K562 (cell line): ENCODE results near the gene RERE. TPM values are rescaled to one million over a fixed set of nuclear protein-coding genes. Genes with fewer than 3 reads are reported as not detected.

Source experiments
- ATAC-seq: fragments of 200-7000 bp; cut with Tn5 transposase; 3 replicates; pipeline ENCODE4 v1.9.1; 2020; ENCODE audit warnings: moderate library complexity
- BruUV-seq: library from RNA; stranded (reverse); fragments of 400-500 nt; replicated peaks from 2 replicates; lab custom pipeline; 2021; lab: Mats Ljungman, UMichigan
- CTCF ChIA-PET: fragments of 300-600 bp; formaldehyde crosslinking; extraction: SDS; loops from one replicate; lab custom pipeline; 2021; ENCODE audit warnings: low intra/inter-chr PET ratio; lab: Yijun Ruan, JAX
- POLR2A ChIA-PET: fragments of 300-600, 350-650 bp; sonication (Branson Sonifier 250); formaldehyde crosslinking; extraction: SDS; loops from one replicate; lab custom pipeline; 2021; ENCODE audit warnings: antibody characterized with exemption, inconsistent platforms; lab: Yijun Ruan, JAX
- DNase-seq, 4 experiments: peaks; one replicate each; pipeline versions ENCODE4 v3.0.0 to v3.0.0-alpha.2; 2011 to 2018; ENCODE audit warnings: low spot score in 3 of 4, mixed read lengths in 3 of 4; ENCODE audit errors: extremely low read depth in 1 of 4
- FAIRE-seq: peaks from 2 replicates; lab custom pipeline; 2011; peaks lifted over from hg19 to GRCh38; lab: Jason Lieb, UNC
- H2AFZ ChIP-seq: 2 replicates; pipeline ENCODE4 v1.6.0; 2011; ENCODE audit warnings: low read depth, low read length, control low read depth, inconsistent platforms
- H3K27ac ChIP-seq: fragments of 200-600 bp; 3 replicates; pipeline ENCODE4 v1.8.0; 2011; ENCODE audit warnings: low read depth, mild to moderate bottlenecking, control low read depth, inconsistent platforms, low read length, moderate library complexity, mixed read lengths; ENCODE audit errors: extremely low read depth
- H3K27me3 ChIP-seq, 2 experiments: fragments of 300-600 bp in 1 of 2; 2 replicates in 1 of 2; 3 replicates in 1 of 2; pipeline versions ENCODE4 v1.6.0 to v1.8.0; 2011; ENCODE audit warnings: inconsistent platforms in 2 of 2, low read length in 2 of 2, mild to moderate bottlenecking in 1 of 2, mixed read lengths in 1 of 2, moderate library complexity in 1 of 2; ENCODE audit not compliant: control insufficient read depth in 2 of 2, insufficient read depth in 2 of 2
- H3K36me3 ChIP-seq: fragments of 300-600 bp; 3 replicates; pipeline ENCODE4 v1.8.0; 2011; ENCODE audit warnings: mild to moderate bottlenecking, low read length, inconsistent platforms; ENCODE audit not compliant: control insufficient read depth, insufficient read depth
- H3K4me1 ChIP-seq, 2 experiments: fragments of 200-600 bp in 1 of 2; replicated peaks in 1 of 2; 2 replicates in 1 of 2; 3 replicates in 1 of 2; pipeline versions ENCODE4 v1.5.1 to v1.8.0; 2011; ENCODE audit warnings: inconsistent platforms in 2 of 2, low read length in 2 of 2, mild to moderate bottlenecking in 1 of 2, mixed read lengths in 1 of 2, moderate library complexity in 1 of 2; ENCODE audit not compliant: control insufficient read depth in 2 of 2, insufficient read depth in 2 of 2
- H3K4me2 ChIP-seq: 2 replicates; pipeline ENCODE4 v1.6.1; 2011; ENCODE audit warnings: low read length, control low read depth, inconsistent platforms, mixed read lengths; ENCODE audit not compliant: insufficient read depth
- H3K4me3 ChIP-seq: fragments of 200-600 bp; sonication (generic), shearing (Covaris generic); 2 replicates; pipeline ENCODE4 v1.5.1; 2016; ENCODE audit warnings: control low read depth, inconsistent platforms
- H3K79me2 ChIP-seq: fragments of 200-600 bp; 3 replicates; pipeline ENCODE4 v1.8.0; 2011; ENCODE audit warnings: low read length, inconsistent platforms; ENCODE audit not compliant: control insufficient read depth, insufficient read depth
- H3K9ac ChIP-seq, 2 experiments: 2 replicates each; pipeline versions ENCODE4 v1.6.0 to v1.6.1; 2011; ENCODE audit warnings: low read depth in 2 of 2, low read length in 2 of 2, control low read depth in 1 of 2, inconsistent platforms in 1 of 2, mild to moderate bottlenecking in 1 of 2, mixed read lengths in 1 of 2; ENCODE audit not compliant: insufficient read depth in 1 of 2
- H3K9me1 ChIP-seq: one replicate; pipeline ENCODE4 v1.6.0; 2011; ENCODE audit warnings: inconsistent platforms, mild to moderate bottlenecking, low read length, moderate library complexity; ENCODE audit not compliant: control insufficient read depth, insufficient read depth
- H3K9me3 ChIP-seq: replicated peaks from 2 replicates; pipeline ENCODE4 v1.5.1; 2011; ENCODE audit warnings: low read depth, low read length, inconsistent platforms; ENCODE audit not compliant: control insufficient read depth, insufficient read depth
- H4K20me1 ChIP-seq: replicated peaks from 2 replicates; pipeline ENCODE4 v1.6.1; 2011; ENCODE audit warnings: low read length, inconsistent platforms, mixed read lengths; ENCODE audit not compliant: control insufficient read depth, insufficient read depth
- NFIC ChIP-seq: fragments of 450-650 bp; IDR thresholded peaks from 2 replicates; pipeline ENCODE4 v1.6.1; 2017; ENCODE audit warnings: mild to moderate bottlenecking, inconsistent platforms
- PHB2 ChIP-seq: fragments of 450-650 bp; IDR thresholded peaks from 2 replicates; pipeline ENCODE4 v1.6.1; 2017; ENCODE audit warnings: low read depth
- ZC3H4 ChIP-seq: sonication (generic); formaldehyde crosslinking; IDR thresholded peaks from 2 replicates; pipeline ENCODE4 v1.9.0; 2021; ENCODE audit warnings: missing genetic modification reagents, borderline replicate concordance
- WGBS: fragments of 100-300 bp; shearing (Covaris generic); methylation state at CpG from one replicate; pipeline ENCODE4 v1.1.6; 2016; ENCODE audit warnings: low coverage, mixed read lengths; ENCODE audit not compliant: insufficient coverage; ENCODE audit errors: missing lambda C conversion rate; 5-methylcytosine and 5-hydroxymethylcytosine counted together
- in situ Hi-C: fragments of 300-500 bp; cut with MboI; formaldehyde crosslinking; loops from 4 replicates; pipeline ENCODE4 v1.15.0; 2018; ENCODE audit warnings: inconsistent platforms, mixed read lengths
- intact Hi-C: fragments of 100-400 bp; cut with micrococcal nuclease; formaldehyde crosslinking; loops from 2 replicates; pipeline ENCODE4 v1.14.2; 2022
- polyA plus RNA-seq, 8 experiments: library from polyadenylated mRNA; depleted of rRNA in 4 of 8; stranded (reverse) in 5 of 8; unstranded in 3 of 8; fragments of >200 nt; fragmentation: Nextera tagmentation in 2 of 8; fragmentation: Illumina TruSeq in 1 of 8; extraction: Ambion mirVana in 2 of 8; extraction: Trizol in 1 of 8; gene quantifications; 2 replicates each; pipeline versions ENCODE4 v1.2.1 to v1.2.3, GENCODE V29; 2011 to 2014; ENCODE audit warnings: inconsistent platforms in 1 of 8, missing spikeins in 1 of 8
- total RNA-seq, 7 experiments: library from RNA; depleted of rRNA in 6 of 7; stranded (reverse); fragments of >200 nt in 6 of 7; fragmentation: Illumina TruSeq in 2 of 7; extraction: Trizol in 2 of 7; gene quantifications; 2 replicates each; pipeline versions ENCODE4 v1.2.1 to v1.2.3, GENCODE V29; 2011 to 2021; ENCODE audit warnings: low replicate concordance in 1 of 7
- TF ChIP-seq, protein P1 (sequence below): fragments of 250-450 bp; sonication (Bioruptor Pico); IDR thresholded peaks from 2 replicates; pipeline ENCODE4 v1.8.0; 2021; ENCODE audit warnings: mild to moderate bottlenecking, moderate library complexity

The RERE gene
- total and polyA plus RNA-seq, 9 of the 15 experiments (the other 6 are each of a cell fraction or from before 2014, with no cell fraction given), result 3.0 to 51.5 (median 13.4) TPM

DNA sequence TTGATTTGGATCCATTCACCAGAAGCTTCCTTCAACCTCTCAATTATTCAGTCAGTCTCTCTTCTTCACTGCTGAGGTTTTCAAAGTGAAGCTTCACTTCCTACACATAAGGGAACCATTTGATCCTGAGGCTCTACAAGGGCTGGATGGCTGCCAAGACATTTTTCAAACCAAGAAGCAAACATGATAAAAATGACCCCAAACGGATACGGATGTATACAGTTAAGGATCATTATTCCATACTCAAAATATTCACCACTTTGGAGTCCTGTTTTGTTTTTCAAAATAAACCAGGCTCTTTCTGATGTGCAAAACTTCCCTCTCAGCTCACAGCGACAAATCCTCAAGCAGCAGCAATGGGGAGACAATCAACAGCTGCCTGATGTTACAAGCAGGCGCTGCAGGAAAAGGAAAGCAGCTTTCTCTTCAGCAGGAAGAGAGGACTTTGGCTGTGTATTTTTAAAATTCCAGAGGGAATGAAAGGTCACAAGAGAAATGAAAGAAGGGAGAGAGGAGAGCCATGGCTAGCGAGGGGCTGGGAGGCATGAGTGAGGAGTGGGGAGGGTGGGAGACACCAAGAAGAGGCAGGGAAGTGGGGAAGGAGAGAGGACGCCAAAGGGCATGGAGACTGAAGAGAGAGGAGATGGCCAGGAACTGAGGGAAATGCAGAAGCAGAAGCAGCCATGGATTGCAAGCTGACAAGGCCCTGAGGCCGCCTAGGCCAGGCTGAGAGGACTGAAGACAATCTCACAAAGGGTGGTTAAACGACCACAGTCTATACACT, 354.1 kb downstream of the RERE start:
- DNase-seq (peak in 1 of 4 experiments; percentile 47), ATAC-seq (peak; percentile 53), FAIRE-seq (peak; percentile 35)
- ChIA-PET POLR2A (interaction anchor here (0.7 to 1.5 kb wide), 4 partner anchors 8 to 21 kb away, joined by 3 to 6 read pairs (median 4); no protein-coding TSS in a partner anchor), CTCF (no interaction called here)
- Histone ChIP-seq H3K4me1 (peaks cover 6 to 15% of the 10 kb centered on the region in 2 experiments; a peak in 4 of 5 replicates), H3K36me3 (peaks cover 5% of the 10 kb centered on the region), H2AFZ (no peak overlapping the region), H3K27me3 (no peaks in the 10 kb centered on the region), H3K4me2 (no peak overlapping the region), H3K9me3 (no peaks in the 10 kb centered on the region), H3K27ac (no peak overlapping the region; the same call in 2 of the 3 replicates), H3K9me1 (no peaks in the 10 kb centered on the region), H3K79me2 (no peaks in the 10 kb centered on the region; the same call in 2 of the 3 replicates), H3K4me3 (no peak overlapping the region), H3K9ac (peak overlapping the region in 1 of 2 experiments; percentile 30; a peak in 1 of 4 replicates), H4K20me1 (no peaks in the 10 kb centered on the region)
- intact Hi-C loops, result no loop called here
- TF ChIP-seq ZC3H4 (CRISPR knock-in tag) (no peak), NFIC (peak; percentile 81), PHB2 (no peak)
- TF ChIP-seq, protein P1, sequence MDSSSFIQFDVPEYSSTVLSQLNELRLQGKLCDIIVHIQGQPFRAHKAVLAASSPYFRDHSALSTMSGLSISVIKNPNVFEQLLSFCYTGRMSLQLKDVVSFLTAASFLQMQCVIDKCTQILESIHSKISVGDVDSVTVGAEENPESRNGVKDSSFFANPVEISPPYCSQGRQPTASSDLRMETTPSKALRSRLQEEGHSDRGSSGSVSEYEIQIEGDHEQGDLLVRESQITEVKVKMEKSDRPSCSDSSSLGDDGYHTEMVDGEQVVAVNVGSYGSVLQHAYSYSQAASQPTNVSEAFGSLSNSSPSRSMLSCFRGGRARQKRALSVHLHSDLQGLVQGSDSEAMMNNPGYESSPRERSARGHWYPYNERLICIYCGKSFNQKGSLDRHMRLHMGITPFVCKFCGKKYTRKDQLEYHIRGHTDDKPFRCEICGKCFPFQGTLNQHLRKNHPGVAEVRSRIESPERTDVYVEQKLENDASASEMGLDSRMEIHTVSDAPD (CRISPR knock-in tag), result no peak
- BruUV-seq, result no TSS peak
- in situ Hi-C loops, result no loop called here
- WGBS, result 47% methylated on average over 8 of the region's 8 CpGs
